GM12873 (cell line): ENCODE results near the gene ALKBH8.

Experiments
- CTCF ChIP-seq: IDR thresholded peaks from 2 replicates; pipeline ENCODE4 v1.5.1; 2012; ENCODE audit warnings: low read depth, mild to moderate bottlenecking, moderate library complexity, low read length, control low read depth; ENCODE audit not compliant: insufficient read depth; ENCODE audit errors: missing control alignments

The ALKBH8 gene

GRCh38 chr11:107508858-107509244 lies 56.7 kb downstream of the ALKBH8 start:
- no peak for TF ChIP-seq CTCF

- no peak for TF ChIP-seq CTCF
Measured at GRCh38 chr11:107508201-107508857, 57.2 kb downstream of the ALKBH8 start.

DNA sequence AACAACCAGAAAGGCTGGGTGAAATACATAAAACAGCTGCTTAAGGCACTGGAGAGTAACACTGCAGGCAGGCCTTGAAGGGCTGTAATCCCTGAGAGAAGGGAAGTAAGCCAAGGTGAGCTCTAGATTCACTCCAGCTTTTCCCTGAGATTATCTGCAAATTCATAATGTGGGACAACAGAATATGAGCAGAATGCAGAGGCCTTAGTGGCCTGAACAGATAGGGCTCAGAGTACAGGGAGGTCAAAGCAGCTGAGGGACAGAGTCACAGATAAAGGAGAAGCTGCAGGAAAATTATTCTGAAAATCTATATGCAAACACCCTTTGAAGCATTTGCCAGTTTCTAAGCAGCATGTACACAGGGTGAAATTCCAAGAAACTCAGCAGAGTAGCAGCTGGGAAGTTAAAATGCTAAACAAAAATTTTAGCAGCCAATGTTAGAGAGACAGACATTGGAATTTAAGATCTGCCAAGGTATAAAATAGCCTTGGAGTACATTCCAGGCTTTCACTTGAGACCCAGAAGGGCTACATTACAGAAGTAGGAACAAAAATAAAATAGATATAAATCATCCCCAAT lies 59.8 kb downstream of the ALKBH8 start:
- no peak for TF ChIP-seq CTCF

DNA sequence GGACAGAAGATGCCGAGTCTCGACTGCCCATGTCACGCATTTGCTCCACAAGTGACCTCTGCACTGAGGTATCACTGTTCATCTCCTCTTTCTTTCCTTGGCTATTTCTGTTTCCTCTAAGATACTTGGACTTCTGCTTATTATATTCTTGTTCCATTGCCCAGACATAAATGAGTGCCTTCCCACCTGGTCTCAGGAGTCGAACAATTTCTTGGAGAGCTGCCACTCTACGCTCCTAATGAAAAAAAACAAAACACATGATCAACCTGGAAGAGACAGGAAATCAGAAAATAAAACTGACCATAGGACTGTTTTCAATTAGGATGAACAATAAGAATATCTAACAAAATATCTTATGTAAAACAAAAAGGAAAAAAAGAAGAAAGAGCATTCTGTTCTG lies 60.6 kb downstream of the ALKBH8 start:
- TF ChIP-seq CTCF, result no peak

DNA sequence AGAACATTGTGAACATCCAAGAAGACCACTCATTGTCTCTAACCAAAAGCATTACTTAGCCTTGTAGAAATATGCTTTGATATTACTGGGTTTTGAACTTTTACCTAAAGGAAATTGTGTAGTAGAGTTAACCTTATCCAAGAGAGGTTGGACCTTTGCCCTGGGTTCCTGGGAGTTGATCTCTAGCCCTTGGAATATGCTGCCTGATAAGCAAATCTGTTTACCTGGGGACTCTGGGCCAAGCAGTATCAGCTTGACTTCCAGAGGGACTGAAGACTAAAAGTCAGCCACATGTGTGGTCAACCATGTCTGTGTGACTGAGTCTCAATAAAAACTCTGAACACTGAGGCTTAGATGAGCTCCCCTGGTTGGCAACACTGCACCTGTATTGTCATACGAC lies 63.8 kb downstream of the ALKBH8 start:
- TF ChIP-seq CTCF, result no peak

DNA sequence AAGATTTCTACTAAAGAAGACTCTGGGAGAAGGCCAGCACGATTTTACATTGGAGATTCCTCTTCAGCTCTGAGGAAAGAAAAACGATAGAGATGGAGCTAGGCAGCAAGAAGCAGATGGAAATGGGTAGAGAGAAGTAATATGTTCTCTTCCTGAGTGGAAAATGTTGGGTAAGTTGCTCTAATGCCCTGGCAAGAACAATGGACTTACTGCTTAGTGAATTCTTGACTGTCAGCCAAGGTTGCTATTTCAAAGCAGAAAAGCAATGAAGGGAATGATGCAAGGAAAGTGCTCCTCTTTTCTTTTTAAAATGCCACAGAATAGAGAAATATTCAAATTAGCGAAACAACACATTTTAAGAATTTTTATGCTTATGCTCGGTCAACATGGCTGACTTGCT lies 69.5 kb downstream of the ALKBH8 start:
- no peak for TF ChIP-seq CTCF

GRCh38 chr11:107494055-107494454 lies 71.5 kb downstream of the ALKBH8 start:
- no peak for TF ChIP-seq CTCF
